Myocyte (in vitro differentiated cells): ENCODE results near the gene TSPO2. TPM values are rescaled to one million over a fixed set of nuclear protein-coding genes. Genes with fewer than 3 reads are reported as not detected.

Experiments used
- DNase-seq: peaks from one replicate; pipeline ENCODE4 v3.0.0-alpha.2; 2012; ENCODE audit warnings: low read depth
- total RNA-seq: library from RNA; depleted of rRNA; stranded (reverse); fragments of >200 nt; gene quantifications from 2 replicates; pipeline ENCODE4 v1.2.3, GENCODE V29; 2014

Gene TSPO2
- total RNA-seq, 1 donor from 2014 or later, result not detected

- DNase-seq, result no peak
Observed at GRCh38 chr6:41074692-41075436, 32.6 kb downstream of the TSPO2 start.

GRCh38 chr6:41075651-41076626 lies 33.7 kb downstream of the TSPO2 start:
- DNase-seq, result no peak

DNA sequence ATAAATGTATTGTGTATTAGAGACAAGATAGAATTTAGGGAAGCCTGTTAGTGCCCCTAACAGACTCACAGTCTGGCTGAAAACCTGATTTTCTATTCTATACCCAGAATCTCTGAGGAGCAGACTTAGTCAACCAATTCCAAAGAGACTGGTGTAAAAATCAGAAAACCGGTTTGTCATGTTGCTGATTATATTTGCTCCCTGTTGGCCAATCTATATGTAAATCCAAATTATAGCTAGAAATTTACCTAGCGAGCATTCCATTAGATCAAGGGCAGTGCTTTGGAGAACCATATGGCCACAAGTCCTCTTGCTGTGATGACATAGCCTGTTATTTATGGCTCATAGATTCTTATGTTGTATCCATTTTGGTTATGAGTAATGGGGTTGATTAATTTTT lies 35.3 kb downstream of the TSPO2 start:
- DNase-seq, result no peak

DNA sequence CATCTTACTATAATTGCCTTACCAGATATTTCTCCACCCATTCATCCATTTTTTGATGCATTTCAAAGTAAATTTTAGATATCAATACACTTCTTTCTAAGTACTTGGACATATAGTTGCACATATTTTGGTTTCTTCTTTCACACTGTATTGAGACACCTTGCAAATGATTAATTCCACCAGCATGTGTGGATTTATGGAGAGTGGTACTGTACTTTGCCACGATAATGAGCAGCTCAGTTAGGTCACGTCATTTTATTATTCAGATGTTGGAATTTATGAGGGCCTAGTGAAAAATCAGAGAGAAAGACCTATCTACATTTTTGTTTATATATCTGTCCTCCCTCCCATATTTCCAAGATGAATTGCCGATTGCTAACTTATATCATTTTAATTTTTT lies 35.8 kb downstream of the TSPO2 start:
- DNase-seq, result no peak

- no peak for DNase-seq
Observed at GRCh38 chr6:41079080-41079479, 36.8 kb downstream of the TSPO2 start.

GRCh38 chr6:41080621-41081020 lies 38.4 kb downstream of the TSPO2 start:
- no peak for DNase-seq

DNA sequence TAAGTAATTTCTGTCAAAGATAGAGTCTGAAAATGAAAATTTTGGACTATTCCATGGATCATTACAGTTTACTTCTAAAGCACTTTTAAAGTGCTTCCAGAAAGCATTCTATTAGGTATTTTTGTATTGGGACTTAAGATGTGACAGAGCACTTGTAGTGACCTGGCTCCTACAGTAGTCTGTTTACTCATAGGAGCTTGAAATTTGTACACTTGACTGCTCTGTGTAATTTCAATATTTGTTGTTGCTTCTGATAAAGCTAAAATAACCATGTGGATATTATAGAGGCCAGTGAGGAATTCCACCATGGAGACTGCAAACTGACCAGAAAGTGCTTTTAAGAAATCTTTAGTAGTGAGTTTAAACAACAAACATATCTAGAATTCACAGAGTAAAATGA lies 40.8 kb downstream of the TSPO2 start:
- DNase-seq, result no peak

DNA sequence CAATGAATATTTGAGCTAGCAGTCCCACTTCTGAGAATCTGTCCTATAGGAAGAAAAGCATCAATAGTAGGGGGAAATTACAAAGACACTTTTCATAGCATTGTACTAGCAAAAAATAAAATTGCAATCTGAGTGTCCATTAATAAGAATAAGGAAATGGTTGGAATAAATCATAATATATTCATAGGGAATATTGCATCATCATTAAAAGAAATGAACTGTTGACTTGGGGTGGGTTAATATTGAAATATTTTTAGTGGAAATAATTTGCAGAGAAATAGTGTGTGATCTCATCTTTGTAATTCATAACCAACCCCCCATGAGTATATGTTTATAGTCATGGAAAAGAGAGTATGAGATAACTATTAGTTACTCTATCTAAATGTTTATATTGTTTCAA lies 42.9 kb downstream of the TSPO2 start:
- DNase-seq, result no peak

- no peak for DNase-seq
Observed at GRCh38 chr6:41088451-41088850, 46.2 kb downstream of the TSPO2 start.

DNA sequence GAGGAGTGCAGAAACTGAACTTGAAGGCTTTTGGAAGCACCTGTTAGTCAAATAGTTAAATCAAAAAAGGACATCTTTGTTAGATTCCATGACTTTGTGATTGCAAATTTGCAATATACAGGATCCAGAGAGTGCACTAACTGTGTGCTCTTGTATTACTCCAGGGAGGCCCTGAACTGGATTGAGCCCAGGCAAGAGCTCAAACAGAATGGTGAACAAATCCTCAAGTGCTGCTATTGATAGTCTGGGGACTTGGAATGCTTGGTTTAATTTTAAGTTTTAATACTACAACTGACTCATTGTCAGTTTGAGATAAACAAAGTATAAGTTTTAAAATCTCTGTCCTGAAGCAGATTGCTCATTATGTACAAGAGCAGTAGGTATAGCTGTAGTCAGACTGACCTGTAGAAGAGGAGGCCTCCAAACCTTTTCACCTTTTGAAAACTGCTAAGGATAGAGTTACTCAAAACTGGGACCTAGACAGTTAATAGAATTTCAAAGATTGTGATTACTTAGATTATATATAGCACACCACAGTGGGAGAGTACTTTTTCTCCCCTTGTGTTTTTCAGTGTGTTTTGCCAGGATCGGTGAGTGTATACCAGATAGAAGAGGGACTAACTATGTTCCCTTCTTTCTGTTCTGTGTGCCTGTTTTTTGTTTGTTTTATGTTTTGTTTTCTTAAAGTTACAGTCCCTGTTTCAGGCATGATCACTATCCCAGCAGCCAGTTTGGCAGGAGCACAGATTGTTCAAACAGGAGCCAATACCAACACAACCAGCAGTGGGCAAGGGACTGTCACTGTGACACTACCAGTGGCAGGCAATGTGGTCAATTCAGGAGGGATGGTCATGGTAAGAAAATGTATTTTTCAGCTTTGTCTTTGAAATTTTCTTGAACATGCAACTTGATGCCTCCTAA lies 48.8 kb downstream of the TSPO2 start:
- no peak for DNase-seq

- DNase-seq, result peak; percentile 23
Observed at GRCh38 chr6:41092421-41093140, 50.3 kb downstream of the TSPO2 start.

GRCh38 chr6:41093729-41094128 lies 51.5 kb downstream of the TSPO2 start:
- DNase-seq, result no peak

Other genes starting within 250 kb of the TSPO2 start
- gene UNC5CL, start 3.2 kb upstream of the TSPO2 start, total RNA-seq, result 2.3 and 2.7 TPM in 2 replicates
- 110 and 231 TPM in 2 replicates for gene APOBEC2, start 10.7 kb downstream of the TSPO2 start, total RNA-seq
- gene OARD1, start 29.9 kb downstream of the TSPO2 start, total RNA-seq, result 10.2 and 18.8 TPM in 2 replicates
- 17.2 and 20.9 TPM in 2 replicates for gene NFYA, start 30.5 kb downstream of the TSPO2 start, total RNA-seq
- not detected in 2 replicates for gene TREML1, start 111.9 kb downstream of the TSPO2 start, total RNA-seq
- gene TREM2, start 120.6 kb downstream of the TSPO2 start, total RNA-seq, result 0.16 TPM in 1 of 2 replicates, not detected in the other
- not detected in 2 replicates for gene TREML2, start 158.7 kb downstream of the TSPO2 start, total RNA-seq
- gene TREML4, start 185.9 kb downstream of the TSPO2 start, total RNA-seq, result not detected in 2 replicates
- gene TREM1, start 244.2 kb downstream of the TSPO2 start, total RNA-seq, result not detected in 2 replicates